ENCODE data around the gene SBF2. TPM values are rescaled to one million over a fixed set of nuclear protein-coding genes. Genes with fewer than 3 reads are reported as not detected.

The SBF2 gene
- total and polyA plus RNA-seq, 3 donors from 2014 or later: 27.8 to 52.8 (median 48.7) TPM

GRCh38 chr11:10305262-10305963 lies 11.4 kb upstream of the SBF2 start:
- no peaks in the 10 kb centered on the region for H3K9me3 ChIP-seq
- 7 to 8% methylated on average over 27 to 51 of the region's 51 CpGs for WGBS, 2 donors
- no peak for DNase-seq
- no peaks in the 10 kb centered on the region for H3K36me3 ChIP-seq (ENCODE audit: low read depth, missing control alignments)
- peak overlapping the region; percentile 56 to 66 for H3K4me3 ChIP-seq
- TF ChIP-seq POLR2A (IDR thresholded peaks at IDR 0.05): no peak
- no peak for TF ChIP-seq CTCF (IDR thresholded peaks at IDR 0.05)
- H3K27ac ChIP-seq: peak overlapping the region; percentile 28 to 82
- peaks cover 54% of the 10 kb centered on the region for H3K4me1 ChIP-seq
- no peaks in the 10 kb centered on the region for H3K27me3 ChIP-seq
- intact Hi-C loops (cut with DNase I; ENCODE audit: low total_unique reads): loop anchor here (5.0 kb wide), 1 partner anchor 548 kb away; no protein-coding TSS in a partner anchor

GRCh38 chr11:10304495-10305261 lies 10.7 kb upstream of the SBF2 start, which contains the start of gene ADM:
TSS of gene ADM (plus strand) at chr11:10305073. CDS start at chr11:10305701, 628 bp downstream.
- Histone ChIP-seq H3K4me1 (peaks cover 47% of the 10 kb centered on the region), H3K36me3 (ENCODE audit: low read depth, missing control alignments) (no peaks in the 10 kb centered on the region), H3K9me3 (no peaks in the 10 kb centered on the region), H3K4me3 (peak within 1 kb of the TSS; percentile 56 to 66), H3K27ac (peak within 1 kb of the TSS; percentile 28 to 82), H3K27me3 (no peaks in the 10 kb centered on the region)
- 1 to 2% methylated on average over 9 to 48 of the region's 48 CpGs for WGBS, 2 donors
- no peak for TF ChIP-seq POLR2A (IDR thresholded peaks at IDR 0.05)
- peak; percentile 60 to 63 (median 63) for TF ChIP-seq CTCF (IDR thresholded peaks at IDR 0.05)
- DNase-seq: peak; percentile 91
- intact Hi-C loops (cut with DNase I; ENCODE audit: low total_unique reads): loop anchor here (5.0 kb wide), 1 partner anchor 547 kb away; no protein-coding TSS in a partner anchor

DNA sequence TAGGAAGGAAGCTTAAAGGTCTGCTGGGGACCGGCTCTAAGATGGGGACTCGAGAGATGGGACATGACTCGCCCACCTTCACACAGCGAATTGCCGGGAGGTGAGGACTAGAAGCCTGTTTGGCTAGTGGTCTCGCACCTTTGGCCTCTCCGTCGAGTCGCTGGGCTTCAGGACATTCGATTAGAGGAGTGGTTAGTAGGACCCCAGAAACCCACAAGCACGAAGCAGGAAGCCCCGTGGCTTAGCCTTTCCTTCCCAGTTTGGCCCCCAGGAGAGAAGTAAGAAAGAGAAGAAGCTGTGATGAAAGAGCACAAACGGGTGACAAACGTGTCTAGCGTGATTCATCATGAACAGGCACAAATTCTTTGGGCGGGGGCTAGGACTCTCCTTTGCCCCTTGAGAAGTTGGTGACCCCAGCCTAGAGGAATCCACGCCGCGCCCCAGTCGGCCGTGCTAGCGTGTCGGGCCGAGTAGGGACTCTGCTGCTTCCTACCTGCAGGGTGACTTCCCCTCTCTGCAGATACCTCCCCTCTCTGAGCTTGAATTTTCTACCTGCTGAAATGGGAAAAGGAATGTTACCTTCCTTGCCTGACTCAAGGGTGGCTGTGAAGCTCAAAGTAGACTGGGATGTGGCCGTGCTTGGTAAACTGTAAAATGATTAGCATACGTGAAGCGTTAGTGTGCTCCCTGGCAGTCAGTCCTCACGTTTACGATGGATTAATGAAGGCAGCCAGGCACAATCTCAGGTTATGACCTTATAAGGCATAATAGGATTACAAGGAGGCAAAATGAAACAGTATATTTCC lies 9.7 kb upstream of the SBF2 start:
- peak overlapping the region; percentile 78 to 82 for H3K27ac ChIP-seq
- WGBS, 2 donors: 31 to 46% methylated on average over 29 of the region's 29 CpGs
- H3K27me3 ChIP-seq: no peaks in the 10 kb centered on the region
- TF ChIP-seq CTCF (IDR thresholded peaks at IDR 0.05): no peak
- TF ChIP-seq POLR2A (IDR thresholded peaks at IDR 0.05): no peak
- H3K9me3 ChIP-seq: no peaks in the 10 kb centered on the region
- intact Hi-C loops (cut with DNase I; ENCODE audit: low total_unique reads): no loop called here
- peak overlapping the region; percentile 56 to 66 for H3K4me3 ChIP-seq
- no peak for DNase-seq
- no peaks in the 10 kb centered on the region for H3K36me3 ChIP-seq (ENCODE audit: low read depth, missing control alignments)
- H3K4me1 ChIP-seq: peaks cover 38% of the 10 kb centered on the region

- Histone ChIP-seq H3K4me1 (peaks cover 32% of the 10 kb centered on the region), H3K36me3 (ENCODE audit: low read depth, missing control alignments) (no peaks in the 10 kb centered on the region), H3K4me3 (peak overlapping the region; percentile 56 to 66), H3K27ac (peak overlapping the region; percentile 78 to 82), H3K9me3 (no peaks in the 10 kb centered on the region), H3K27me3 (no peaks in the 10 kb centered on the region)
- TF ChIP-seq POLR2A (IDR thresholded peaks at IDR 0.05): no peak
- TF ChIP-seq CTCF (IDR thresholded peaks at IDR 0.05): no peak
- intact Hi-C loops (cut with DNase I; ENCODE audit: low total_unique reads): no loop called here
- 1 to 7% methylated on average over 30 to 50 of the region's 56 CpGs for WGBS, 2 donors
- DNase-seq: peak; percentile 90
Observed at GRCh38 chr11:10302744-10303557, 8.9 kb upstream of the SBF2 start.
